LNCAP (cell line): ENCODE measurements around the gene PSD.

Source experiments
- CTCF ChIP-seq: fragments of 450-650 bp; IDR thresholded peaks from 2 replicates; pipeline ENCODE4 v1.5.1; 2017; ENCODE audit warnings: mild to moderate bottlenecking

The PSD gene

GRCh38 chr10:102398172-102399020 is 20.2 kb downstream of the PSD start:
- TF ChIP-seq CTCF, result no peak

GRCh38 chr10:102397222-102398171 is 21.1 kb downstream of the PSD start:
- no peak for TF ChIP-seq CTCF

- no peak for TF ChIP-seq CTCF
These were observed 21.8 kb downstream of the PSD start for GRCh38 chr10:102396730-102397151.

GRCh38 chr10:102396317-102396650 is 22.3 kb downstream of the PSD start:
- no peak for TF ChIP-seq CTCF

- no peak for TF ChIP-seq CTCF
These were observed 22.9 kb downstream of the PSD start, which contains the start of gene NFKB2 for GRCh38 chr10:102395400-102396316. Gene NFKB2 (plus strand): TSS chr10:102395705. CDS start chr10:102395960, 255 bp downstream.

- no peak for TF ChIP-seq CTCF
These were observed 23.7 kb downstream of the PSD start for GRCh38 chr10:102394801-102395399.
